Endothelial cell of umbilical vein (primary cell): ENCODE measurements around the gene CLIC5. TPM values are rescaled to one million over a fixed set of nuclear protein-coding genes. Genes with fewer than 3 reads are reported as not detected.

Experiments
- BruUV-seq: library from RNA; stranded (reverse); fragments of 400-500 nt; replicated peaks from 2 replicates; lab custom pipeline; 2021; lab: Mats Ljungman, UMichigan
- CTCF ChIA-PET: fragments of 300-600, 350-600 bp; sonication (Branson Sonifier 250); formaldehyde crosslinking; loops from one replicate; lab custom pipeline; 2021; ENCODE audit warnings: antibody characterized with exemption, inconsistent platforms; lab: Charles Lee
- POLR2A ChIA-PET: fragments of 300-600, 350-600 bp; sonication (Branson Sonifier 250); formaldehyde crosslinking; loops from one replicate; lab custom pipeline; 2021; ENCODE audit warnings: antibody characterized with exemption, inconsistent platforms; lab: Charles Lee
- DNase-seq: peaks from one replicate; pipeline ENCODE4 v3.0.0-alpha.2; 2011; ENCODE audit warnings: low read depth, low spot score
- FAIRE-seq: peaks from 2 replicates; lab custom pipeline; 2011; peaks lifted over from hg19 to GRCh38; lab: Jason Lieb, UNC
- H2AFZ ChIP-seq: 2 replicates; pipeline ENCODE4 v1.6.0; 2012; ENCODE audit warnings: low read depth, low read length, control low read depth, inconsistent platforms
- H3K27ac ChIP-seq: 2 replicates; pipeline ENCODE4 v1.5.1; 2011; ENCODE audit warnings: low read depth, mild to moderate bottlenecking, control low read depth, low read length, moderate library complexity; ENCODE audit not compliant: insufficient read depth
- H3K27me3 ChIP-seq, 2 experiments: 2 replicates each; pipeline versions ENCODE4 v1.6.0 to v1.6.1; 2011; ENCODE audit warnings: low read length in 2 of 2, mixed read lengths in 1 of 2; ENCODE audit not compliant: control insufficient read depth in 2 of 2, insufficient read depth in 2 of 2
- H3K36me3 ChIP-seq, 2 experiments: 2 replicates in 1 of 2; 3 replicates in 1 of 2; pipeline ENCODE4 v1.5.1; 2011; ENCODE audit warnings: low read length in 2 of 2, mild to moderate bottlenecking in 1 of 2, moderate library complexity in 1 of 2; ENCODE audit not compliant: control insufficient read depth in 2 of 2, insufficient read depth in 2 of 2; ENCODE audit errors: extremely low read depth in 1 of 2
- H3K4me1 ChIP-seq: 3 replicates; pipeline ENCODE4 v1.5.1; 2011; ENCODE audit warnings: mild to moderate bottlenecking, low read length; ENCODE audit not compliant: control insufficient read depth, insufficient read depth; ENCODE audit errors: extremely low read depth
- H3K4me2 ChIP-seq: 2 replicates; pipeline ENCODE4 v1.6.1; 2011; ENCODE audit warnings: low read length, control low read depth, mixed read lengths; ENCODE audit not compliant: insufficient read depth
- H3K4me3 ChIP-seq, 3 experiments: fragments of 200-600 bp in 1 of 3; sonication (generic), shearing (Covaris generic) in 1 of 3; replicated peaks in 1 of 3; 2 replicates each; pipeline ENCODE4 v1.5.1; 2011 to 2016; ENCODE audit warnings: control low read depth in 3 of 3, low read length in 3 of 3, mild to moderate bottlenecking in 2 of 3, inconsistent platforms in 1 of 3, low read depth in 1 of 3, moderate library complexity in 1 of 3; ENCODE audit not compliant: insufficient read depth in 1 of 3
- H3K79me2 ChIP-seq: 2 replicates; pipeline ENCODE4 v1.6.0; 2012; ENCODE audit warnings: low read length, inconsistent platforms; ENCODE audit not compliant: control insufficient read depth, insufficient read depth
- H3K9ac ChIP-seq: replicated peaks from 2 replicates; pipeline ENCODE3; 2011; ENCODE audit warnings: low read length, control low read depth; ENCODE audit not compliant: insufficient read depth; ENCODE audit errors: extremely low read depth
- H3K9me1 ChIP-seq: replicated peaks from 3 replicates; pipeline ENCODE4 v1.6.0; 2011; ENCODE audit warnings: mild to moderate bottlenecking, low read length; ENCODE audit not compliant: control insufficient read depth, insufficient read depth; ENCODE audit errors: extremely low read depth
- H3K9me3 ChIP-seq: replicated peaks from 2 replicates; pipeline ENCODE4 v1.5.1; 2012; ENCODE audit warnings: low read length, inconsistent platforms; ENCODE audit not compliant: control insufficient read depth, insufficient read depth
- H4K20me1 ChIP-seq: replicated peaks from 2 replicates; pipeline ENCODE3; 2011; ENCODE audit warnings: mild to moderate bottlenecking, low read length; ENCODE audit not compliant: control insufficient read depth, insufficient read depth; ENCODE audit errors: extremely low read depth
- EZH2 ChIP-seq: IDR thresholded peaks from 2 replicates; pipeline ENCODE4 v1.6.1; 2012; ENCODE audit warnings: borderline replicate concordance, low read depth, mild to moderate bottlenecking, moderate library complexity, low read length, inconsistent platforms; ENCODE audit not compliant: severe bottlenecking
- FOS ChIP-seq: IDR thresholded peaks from 2 replicates; pipeline ENCODE4 v1.6.1; 2011; ENCODE audit warnings: mild to moderate bottlenecking, low read length, moderate library complexity, borderline replicate concordance; ENCODE audit not compliant: insufficient read depth
- GATA2 ChIP-seq: IDR thresholded peaks from 2 replicates; pipeline ENCODE4 v1.7.0; 2011; ENCODE audit warnings: low read depth, mild to moderate bottlenecking, moderate library complexity, mixed read lengths, low read length; ENCODE audit not compliant: insufficient read length, insufficient read depth
- JUN ChIP-seq: IDR thresholded peaks from 2 replicates; pipeline ENCODE4 v1.6.1; 2011; ENCODE audit warnings: borderline replicate concordance, low read depth; ENCODE audit not compliant: insufficient read length, insufficient read depth
- MYC ChIP-seq: IDR thresholded peaks from one replicate; pipeline ENCODE4 v1.6.1; 2011; ENCODE audit warnings: mild to moderate bottlenecking, low read depth, low read length
- POLR2A ChIP-seq: IDR thresholded peaks from 2 replicates; pipeline ENCODE4 v1.6.1; 2012; ENCODE audit warnings: low read depth, mild to moderate bottlenecking, control low read depth, low read length
- POLR2AphosphoS5 ChIP-seq: IDR thresholded peaks from 2 replicates; pipeline ENCODE4 v1.6.1; 2012; ENCODE audit warnings: low read depth, mild to moderate bottlenecking, control low read depth, low read length, moderate library complexity; ENCODE audit not compliant: insufficient read depth
- dilution Hi-C: fragments of 300-500 bp; cut with MboI; formaldehyde crosslinking; loops from one replicate; pipeline ENCODE4 v1.15.0; 2019; ENCODE audit warnings: low sequenced_read_pairs; ENCODE audit not compliant: extremely low pct_ligation_motif_present
- intact Hi-C: fragments of 100-400 bp; cut with micrococcal nuclease; formaldehyde crosslinking; loops from one replicate; pipeline ENCODE4 v1.10.0; 2022
- polyA plus RNA-seq, 4 experiments: library from polyadenylated mRNA; depleted of rRNA in 3 of 4; stranded (reverse) in 3 of 4; unstranded in 1 of 4; fragments of >200 nt; gene quantifications; 2 replicates each; pipeline versions ENCODE4 v1.2.1 to v1.2.3, GENCODE V29; 2011 to 2012; ENCODE audit warnings: missing spikeins in 1 of 4
- total RNA-seq: library from RNA; stranded (reverse); gene quantifications from 2 replicates; pipeline ENCODE4 v1.2.3, GENCODE V29; 2021
- TF ChIP-seq, protein P1 (sequence below), 2 donors: IDR thresholded peaks; 1 replicate in 1 of 2; 2 replicates in 1 of 2; pipeline ENCODE4 v1.5.1; 2011; ENCODE audit warnings: low read length in 2 of 2, mild to moderate bottlenecking in 2 of 2, moderate library complexity in 2 of 2, control low read depth in 1 of 2, inconsistent platforms in 1 of 2, low read depth in 1 of 2; ENCODE audit not compliant: insufficient read depth in 1 of 2; ENCODE audit errors: extremely low read depth in 1 of 2
- TF ChIP-seq, protein P2 (sequence below): IDR thresholded peaks from 2 replicates; pipeline ENCODE4 v1.6.1; 2011; ENCODE audit not compliant: insufficient read depth, insufficient read length

Gene CLIC5
- total and polyA plus RNA-seq, 2 donors (not counting 3 experiments of a cell fraction or from before 2014, with no cell fraction given) = 0.07 TPM; not detected in 1

GRCh38 chr6:45955597-45955996 is 60.1 kb downstream of the CLIC5 start:
- dilution Hi-C loops = no loop called here
- FAIRE-seq (no peak), DNase-seq (no peak)
- intact Hi-C loops = no loop called here
- Histone ChIP-seq H2AFZ (no peak overlapping the region), H3K79me2 (no peaks in the 10 kb centered on the region), H3K4me2 (no peak overlapping the region), H3K9ac (no peak overlapping the region), H3K27me3 (no peaks in the 10 kb centered on the region), H3K27ac (no peak overlapping the region), H3K9me1 (no peaks in the 10 kb centered on the region), H3K9me3 (no peaks in the 10 kb centered on the region), H3K4me1 (no peaks in the 10 kb centered on the region), H4K20me1 (no peaks in the 10 kb centered on the region), H3K4me3 (no peak overlapping the region), H3K36me3 (no peaks in the 10 kb centered on the region)
- CTCF ChIA-PET = interaction anchor here (1.6 kb wide), 1 partner anchor 25 kb away, joined by 5 read pairs; no protein-coding TSS in a partner anchor
- POLR2A ChIA-PET = no interaction called here
- no TSS peak for BruUV-seq
- TF ChIP-seq EZH2 (no peak), JUN (no peak), FOS (no peak), GATA2 (no peak), POLR2AphosphoS5 (no peak), MYC (no peak), POLR2A (no peak)
- TF ChIP-seq, protein P1, sequence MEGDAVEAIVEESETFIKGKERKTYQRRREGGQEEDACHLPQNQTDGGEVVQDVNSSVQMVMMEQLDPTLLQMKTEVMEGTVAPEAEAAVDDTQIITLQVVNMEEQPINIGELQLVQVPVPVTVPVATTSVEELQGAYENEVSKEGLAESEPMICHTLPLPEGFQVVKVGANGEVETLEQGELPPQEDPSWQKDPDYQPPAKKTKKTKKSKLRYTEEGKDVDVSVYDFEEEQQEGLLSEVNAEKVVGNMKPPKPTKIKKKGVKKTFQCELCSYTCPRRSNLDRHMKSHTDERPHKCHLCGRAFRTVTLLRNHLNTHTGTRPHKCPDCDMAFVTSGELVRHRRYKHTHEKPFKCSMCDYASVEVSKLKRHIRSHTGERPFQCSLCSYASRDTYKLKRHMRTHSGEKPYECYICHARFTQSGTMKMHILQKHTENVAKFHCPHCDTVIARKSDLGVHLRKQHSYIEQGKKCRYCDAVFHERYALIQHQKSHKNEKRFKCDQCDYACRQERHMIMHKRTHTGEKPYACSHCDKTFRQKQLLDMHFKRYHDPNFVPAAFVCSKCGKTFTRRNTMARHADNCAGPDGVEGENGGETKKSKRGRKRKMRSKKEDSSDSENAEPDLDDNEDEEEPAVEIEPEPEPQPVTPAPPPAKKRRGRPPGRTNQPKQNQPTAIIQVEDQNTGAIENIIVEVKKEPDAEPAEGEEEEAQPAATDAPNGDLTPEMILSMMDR (IDR thresholded peaks at IDR 0.05; ENCODE audit: extremely low read depth in 1 of 2, insufficient read depth in 1 of 2, low read depth in 1 of 2, low read length in 2 of 2) = no peak
- TF ChIP-seq, protein P2, sequence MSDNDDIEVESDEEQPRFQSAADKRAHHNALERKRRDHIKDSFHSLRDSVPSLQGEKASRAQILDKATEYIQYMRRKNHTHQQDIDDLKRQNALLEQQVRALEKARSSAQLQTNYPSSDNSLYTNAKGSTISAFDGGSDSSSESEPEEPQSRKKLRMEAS = no peak
